Kidney (tissue), 14 donors: Measurements from ENCODE around the gene PTPRF. TPM values are rescaled to one million over a fixed set of nuclear protein-coding genes. Genes with fewer than 3 reads are reported as not detected.

Experiments used
- DNase-seq, 5 donors: peaks; one replicate each; pipeline ENCODE4 v3.0.0-alpha.2; 2013 to 2020
- FAIRE-seq: peaks from 2 replicates; lab custom pipeline; 2012; peaks lifted over from hg19 to GRCh38; lab: Jason Lieb, UNC
- H3K27ac ChIP-seq, 2 donors: one replicate each; pipeline ENCODE4 v1.7.0; 2013; ENCODE audit warnings: low read depth in 2 of 2, low read length in 2 of 2, inconsistent platforms in 1 of 2
- H3K27me3 ChIP-seq: one replicate; pipeline ENCODE4 v1.7.1; 2013; ENCODE audit warnings: low read length, inconsistent platforms; ENCODE audit not compliant: control insufficient read depth, insufficient read depth
- H3K36me3 ChIP-seq, 3 donors: one replicate each; pipeline versions ENCODE4 v1.7.0 to v1.7.1; 2013; ENCODE audit warnings: low read length in 3 of 3, control low read depth in 1 of 3, inconsistent platforms in 1 of 3; ENCODE audit not compliant: insufficient read depth in 3 of 3, control insufficient read depth in 2 of 3
- H3K4me1 ChIP-seq, 3 donors: one replicate each; pipeline versions ENCODE4 v1.7.0 to v1.7.1; 2013; ENCODE audit warnings: low read length in 3 of 3, inconsistent platforms in 1 of 3, low read depth in 1 of 3; ENCODE audit not compliant: control insufficient read depth in 2 of 3, insufficient read depth in 2 of 3
- H3K4me3 ChIP-seq, 3 donors: one replicate each; pipeline versions ENCODE4 v1.7.0 to v1.8.1; 2013; ENCODE audit warnings: low read length in 3 of 3, control low read depth in 1 of 3, inconsistent platforms in 1 of 3
- H3K9ac ChIP-seq, 3 donors: one replicate each; pipeline versions ENCODE4 v1.7.0 to v1.7.1; 2013; ENCODE audit warnings: low read length in 3 of 3, control low read depth in 1 of 3, inconsistent platforms in 1 of 3
- H3K9me3 ChIP-seq, 3 donors: one replicate each; pipeline versions ENCODE4 v1.7.0 to v1.7.1; 2013; ENCODE audit warnings: low read length in 3 of 3, control low read depth in 1 of 3, inconsistent platforms in 1 of 3; ENCODE audit not compliant: control insufficient read depth in 2 of 3, insufficient read depth in 1 of 3
- CTCF ChIP-seq: IDR thresholded peaks from 3 replicates; pipeline ENCODE4 v1.5.1; 2012; ENCODE audit warnings: mild to moderate bottlenecking, moderate library complexity, borderline replicate concordance; ENCODE audit not compliant: insufficient read depth; ENCODE audit errors: extremely low read depth
- intact Hi-C: fragments of 100-400 bp; cut with DNase I; formaldehyde crosslinking; loops from one replicate; pipeline ENCODE4 v1.11.1; 2022
- polyA plus RNA-seq: library from polyadenylated mRNA; stranded (reverse); fragments of 350-450 nt; fragmentation: Illumina TruSeq; extraction: RNeasy Lipid Tissue Mini Kit (QIAGEN cat#74804); gene quantifications from one replicate; pipeline ENCODE4 v1.2.3, GENCODE V29; 2014; ENCODE audit warnings: low read depth, low replicate concordance; ENCODE audit not compliant: insufficient read depth
- total RNA-seq: library from RNA; stranded (reverse); fragmentation: NEBNext Ultra II Directional; extraction: Animal tissue kit (Norgen Biotek cat#: 25700); gene quantifications from one replicate; pipeline ENCODE4 v1.2.1, GENCODE V29; 2021
- donor health status: control.
- donor health status: control.
- donor health status: control.
- donor health status: control.
- donor health status: control.
- donor health status: DM: yes; HTN: yes; CAD: no.
- donor health status: Normal renal cell carcinoma (clear cell type).

The PTPRF gene
- total and polyA plus RNA-seq, 2 donors from 2014 or later = 39.5 to 197 TPM

GRCh38 chr1:43618521-43619313 lies 88.0 kb downstream of the PTPRF start:
- FAIRE-seq = no peak
- no peak for TF ChIP-seq CTCF
- intact Hi-C loops = no loop called here
- Histone ChIP-seq H3K9ac (no peak overlapping the region), H3K27me3 (no peaks in the 10 kb centered on the region), H3K36me3 (peaks cover 2 to 19% (median 11%) of the 10 kb centered on the region in 3 donors), H3K4me1 (no peaks in the 10 kb centered on the region), H3K9me3 (no peaks in the 10 kb centered on the region), H3K4me3 (no peak overlapping the region), H3K27ac (no peak overlapping the region)
- DNase-seq = peak in 1 of 5 donors; percentile 40

GRCh38 chr1:43619314-43619790 lies 88.7 kb downstream of the PTPRF start:
- Histone ChIP-seq H3K27me3 (no peaks in the 10 kb centered on the region), H3K36me3 (peaks cover 2 to 16% (median 13%) of the 10 kb centered on the region in 3 donors), H3K4me1 (no peaks in the 10 kb centered on the region), H3K9me3 (no peaks in the 10 kb centered on the region), H3K27ac (no peak overlapping the region), H3K4me3 (no peak overlapping the region), H3K9ac (no peak overlapping the region)
- FAIRE-seq = no peak
- intact Hi-C loops = no loop called here
- peak in 1 of 5 donors; percentile 52 for DNase-seq
- no peak for TF ChIP-seq CTCF

- intact Hi-C loops = no loop called here
- peak in 1 of 5 donors; percentile 58 for DNase-seq
- H3K9ac ChIP-seq = no peak overlapping the region
- no peaks in the 10 kb centered on the region for H3K4me1 ChIP-seq
- H3K4me3 ChIP-seq = no peak overlapping the region
- no peaks in the 10 kb centered on the region for H3K9me3 ChIP-seq
- no peaks in the 10 kb centered on the region for H3K27me3 ChIP-seq
- no peak for FAIRE-seq
- H3K36me3 ChIP-seq = peaks cover 2 to 16% (median 13%) of the 10 kb centered on the region in 3 donors
- no peak for TF ChIP-seq CTCF
- no peak overlapping the region for H3K27ac ChIP-seq
These were observed 89.6 kb downstream of the PTPRF start for GRCh38 chr1:43619996-43620920.
